ENCODE measurements around the gene BATF.
"Not testable (repeated sequence)": the region's sequence is repeated elsewhere in the genome, so short reads cannot be mapped to it uniquely, and the experiment has no call there.

Gene BATF

DNA sequence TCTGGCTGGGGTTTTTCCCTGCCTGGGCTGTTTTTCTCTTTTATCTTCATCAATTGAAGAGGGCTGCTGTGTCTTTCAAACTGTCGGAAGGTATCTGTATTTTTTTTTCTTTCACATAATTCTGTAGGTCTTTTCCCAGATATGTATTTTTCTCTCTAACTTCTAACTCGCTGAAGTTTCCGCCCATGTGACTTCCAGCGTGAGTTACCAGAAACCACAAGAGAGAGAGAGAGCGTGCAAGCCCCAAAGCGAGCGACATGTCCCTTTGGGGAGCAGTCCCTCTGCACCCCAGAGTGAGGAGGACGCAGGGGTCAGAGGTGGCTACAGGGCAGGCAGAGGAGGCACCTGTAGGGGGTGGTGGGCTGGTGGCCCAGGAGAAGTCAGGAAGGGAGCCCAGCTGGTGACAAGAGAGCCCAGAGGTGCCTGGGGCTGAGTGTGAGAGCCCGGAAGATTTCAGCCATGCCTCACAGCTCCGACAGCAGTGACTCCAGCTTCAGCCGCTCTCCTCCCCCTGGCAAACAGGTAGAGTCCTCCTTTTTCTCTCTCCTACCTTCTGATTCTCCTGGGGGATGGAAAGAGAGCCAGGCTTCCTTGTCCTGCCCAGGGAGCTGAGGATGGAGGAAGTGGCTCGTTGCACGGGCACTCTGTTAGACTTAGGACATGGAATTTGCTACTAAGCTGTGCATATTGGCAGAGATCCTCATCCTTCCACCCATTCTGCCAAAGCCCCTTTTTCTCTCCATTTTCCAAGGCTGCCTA, at the start of gene BATF:
Gene BATF (plus strand): TSS at position 246 of the 759 bp plus-strand sequence. CDS start 214 bp downstream, at position 460.
- peak; percentile 55 to 65 for DNase-seq (ENCODE audit: low read depth in 2 of 2)

DNA sequence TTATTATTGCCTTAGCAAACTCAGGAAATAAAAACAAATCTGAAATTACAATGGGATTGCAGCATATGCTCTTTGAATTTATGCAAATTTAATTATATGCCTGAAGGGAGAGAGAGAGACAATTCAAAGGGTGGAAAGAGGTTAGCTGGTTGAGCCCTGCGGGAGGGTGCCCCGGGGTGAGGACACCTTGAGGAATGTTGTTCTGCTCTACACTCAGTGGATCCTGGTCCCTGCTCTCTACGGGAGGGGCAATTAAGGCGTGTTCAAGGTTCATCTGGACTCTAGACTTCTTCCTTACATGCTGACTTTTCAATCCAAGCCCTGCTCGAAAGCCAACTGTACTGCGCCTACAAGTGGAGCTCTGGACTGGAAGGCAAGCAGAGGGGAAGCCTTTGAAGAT, 48.1 kb upstream of the BATF start:
- DNase-seq (ENCODE audit: low read depth in 2 of 2), result not testable (repeated sequence)

DNA sequence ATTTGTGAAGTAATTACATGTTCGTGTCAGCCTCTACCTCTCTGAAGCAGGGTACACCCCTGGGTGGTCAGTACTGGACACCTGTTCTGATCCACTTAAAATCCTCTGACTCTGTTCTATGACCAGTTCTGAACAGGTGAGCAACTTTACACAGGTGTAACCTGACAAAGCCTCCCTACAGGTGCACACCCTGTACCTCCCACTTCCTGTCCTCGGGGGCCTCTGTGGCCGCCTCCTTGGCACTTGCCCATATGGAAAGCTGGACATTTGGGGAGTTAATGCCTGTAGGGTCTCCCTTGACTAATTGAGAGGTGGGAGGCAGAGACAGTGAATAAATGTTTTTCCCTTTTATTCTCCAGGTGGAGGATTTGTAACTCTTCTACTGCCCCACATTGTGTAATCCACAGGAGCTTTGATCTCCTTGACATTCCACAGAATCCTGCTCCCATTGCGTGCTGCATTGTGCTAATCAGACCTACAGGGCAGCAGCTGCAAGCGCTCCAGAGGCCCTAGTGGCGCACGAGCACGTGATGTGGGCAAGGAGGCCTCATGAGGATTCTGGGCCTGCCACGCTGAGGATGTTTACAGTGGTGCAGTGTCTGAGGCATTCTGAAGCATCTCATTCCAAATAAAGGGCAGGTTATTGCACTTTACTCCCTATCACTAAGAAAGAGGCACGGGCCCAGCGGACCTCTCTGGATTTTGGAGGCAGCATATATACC, 45.8 kb upstream of the BATF start:
- no peak for DNase-seq (ENCODE audit: low read depth in 2 of 2)

GRCh38 chr14:75477881-75478280, 44.4 kb upstream of the BATF start:
- DNase-seq (ENCODE audit: low read depth in 2 of 2), result no peak

DNA sequence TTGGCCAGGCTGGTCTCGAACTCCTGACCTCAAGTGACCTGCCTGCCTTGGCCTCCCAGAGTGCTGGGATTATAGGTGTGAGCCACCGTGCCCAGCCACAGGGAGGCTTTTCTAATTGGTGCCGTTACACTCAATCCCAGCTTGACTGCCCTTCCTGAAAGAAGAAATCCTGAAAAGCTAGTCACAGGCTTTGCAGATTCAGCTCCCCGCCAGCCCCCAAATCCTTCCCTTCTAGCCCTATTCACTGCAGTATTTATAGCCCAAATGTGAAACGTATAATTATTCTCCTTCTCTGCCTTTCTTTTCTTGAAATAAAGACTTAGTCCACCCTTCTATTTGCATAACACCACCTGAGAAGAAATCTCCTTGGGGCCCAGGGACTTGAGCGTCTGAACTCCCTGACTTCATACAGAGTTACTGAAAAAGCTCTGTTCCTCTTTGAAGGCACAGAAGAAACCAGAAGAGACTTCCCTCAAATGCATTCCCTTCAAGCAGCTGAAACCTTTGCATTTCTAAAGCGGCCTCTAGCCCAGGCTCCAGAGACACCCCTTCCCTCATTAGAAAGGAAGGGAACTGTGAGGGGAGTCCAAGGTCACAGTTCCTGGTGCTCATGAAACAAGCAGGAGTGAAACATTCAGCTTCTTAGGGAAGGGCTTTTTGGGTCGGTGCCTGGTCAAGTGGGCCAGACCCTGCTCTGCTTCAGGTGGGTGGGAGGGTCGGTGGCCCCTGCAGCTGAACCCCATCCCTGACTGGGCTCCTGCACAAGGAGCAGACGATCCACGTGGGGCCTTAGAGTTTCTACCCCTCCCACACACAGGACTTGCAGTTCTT, 42.3 kb upstream of the BATF start:
- no peak for DNase-seq (ENCODE audit: low read depth in 2 of 2)

DNA sequence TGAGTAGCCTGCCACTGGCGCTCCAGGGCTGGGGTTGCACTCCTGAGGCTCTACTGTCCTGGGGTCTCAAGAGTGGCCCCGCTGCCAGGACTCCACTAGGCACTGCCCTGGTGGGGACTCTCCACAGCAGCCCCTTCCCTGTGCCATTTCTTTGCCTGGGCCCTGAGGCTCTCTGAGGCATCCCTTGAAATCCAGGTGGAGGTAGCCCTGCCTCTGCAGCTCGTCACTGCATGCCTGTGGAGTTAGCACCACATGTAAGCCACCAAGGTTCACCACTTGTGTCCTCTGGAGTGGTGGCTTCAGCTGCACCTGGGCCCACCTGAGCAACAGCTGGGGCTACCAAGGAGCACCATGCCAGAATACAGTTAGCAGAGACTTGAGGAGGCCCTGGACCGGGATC, 39.9 kb upstream of the BATF start:
- DNase-seq (ENCODE audit: low read depth in 2 of 2), result no peak

DNA sequence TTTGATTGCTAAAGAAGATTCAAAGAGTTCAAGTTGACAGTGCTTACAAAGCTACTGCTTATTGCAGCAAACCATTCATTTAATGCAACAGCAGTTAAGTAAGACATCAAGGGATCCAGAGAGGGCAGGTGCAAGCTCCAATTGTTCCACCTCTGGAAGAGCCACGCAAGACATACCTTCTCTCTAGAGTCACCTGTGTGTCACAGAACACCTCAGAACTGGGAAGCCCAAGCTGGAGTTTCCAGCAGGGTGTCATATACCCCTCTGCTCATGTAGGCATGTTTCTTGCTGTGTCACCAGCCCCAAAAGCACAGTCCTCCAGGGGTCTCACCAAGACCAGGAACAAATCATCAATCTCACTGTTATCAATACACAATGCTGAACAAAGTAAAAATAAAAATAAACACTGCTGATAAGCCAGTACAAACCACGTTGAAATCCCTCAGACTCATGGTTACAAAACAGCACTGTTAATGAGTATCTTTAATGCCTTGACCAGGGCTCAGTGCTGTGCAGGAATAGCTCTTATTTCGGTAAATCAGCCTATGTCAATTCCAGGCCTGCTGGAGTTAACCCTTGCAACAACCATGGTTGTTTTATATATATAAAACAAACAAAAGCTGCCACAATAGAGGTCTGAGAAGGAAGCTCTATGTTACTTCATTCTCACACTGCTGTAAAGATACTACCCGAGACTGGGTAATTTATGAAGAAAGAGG, 37.4 kb upstream of the BATF start:
- DNase-seq (ENCODE audit: low read depth in 2 of 2), result no peak

DNA sequence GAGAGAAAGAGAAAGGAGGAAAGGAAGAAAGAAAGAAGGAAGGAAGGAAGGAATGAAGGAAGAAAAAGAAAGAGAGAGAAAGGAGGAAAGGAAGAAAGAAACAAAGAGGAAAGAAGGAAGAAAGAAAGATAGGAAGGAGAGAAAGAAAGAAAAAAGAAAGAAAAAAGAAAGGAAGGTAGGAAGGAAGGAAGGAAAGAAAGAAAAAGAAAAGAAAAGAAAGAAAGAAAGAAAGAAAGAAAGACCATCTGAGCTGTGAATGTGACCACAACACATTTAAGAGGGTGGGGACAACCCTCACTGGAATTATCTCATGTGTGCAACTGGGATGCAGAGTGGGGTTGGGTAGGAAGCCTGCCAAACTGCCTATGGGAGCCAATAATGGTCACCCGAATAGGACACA, 36.0 kb upstream of the BATF start:
- DNase-seq (ENCODE audit: low read depth in 2 of 2), result no peak

DNA sequence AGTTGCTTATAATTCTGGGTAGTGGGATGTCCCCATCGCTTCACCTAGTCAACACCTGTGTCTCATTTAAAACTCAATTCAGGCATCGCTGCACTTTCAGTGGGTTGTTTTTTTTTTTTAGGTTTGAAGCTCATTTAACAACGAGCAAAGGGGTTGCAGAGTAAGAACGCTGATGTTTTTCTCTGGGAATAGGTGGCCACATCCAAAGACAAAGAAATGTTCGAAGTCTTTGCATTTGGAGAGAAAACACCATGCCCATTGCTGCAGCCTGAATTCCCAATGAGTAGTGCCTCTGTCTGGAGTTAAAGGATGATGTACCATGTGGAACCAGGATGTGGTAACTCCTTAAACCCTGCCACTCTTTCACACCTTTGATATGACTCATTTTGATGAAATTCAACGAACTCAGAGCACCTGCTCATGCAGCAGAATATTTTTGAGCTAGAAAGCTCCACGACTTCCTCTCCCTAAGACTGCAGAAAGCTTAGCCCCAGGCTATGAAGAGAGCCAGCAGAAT, 35.1 kb upstream of the BATF start:
- no peak for DNase-seq (ENCODE audit: low read depth in 2 of 2)

DNA sequence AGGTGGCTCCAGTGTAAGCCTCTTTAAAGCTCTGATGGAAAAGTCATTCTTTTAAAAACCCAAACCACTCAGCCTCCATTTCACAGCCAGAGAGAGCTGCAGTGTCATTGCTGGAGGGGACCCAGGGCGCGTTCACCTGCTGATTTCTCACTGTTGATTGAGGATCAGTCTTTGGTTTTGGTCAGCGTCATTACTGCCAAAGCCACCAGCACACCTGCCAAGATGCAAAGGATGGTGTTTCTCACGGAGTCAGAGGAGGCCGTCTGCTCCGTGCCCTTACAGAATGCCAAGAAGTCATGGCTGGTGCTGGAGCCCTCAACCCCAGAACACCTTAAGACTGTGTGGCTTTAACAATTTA, 32.8 kb upstream of the BATF start:
- DNase-seq (ENCODE audit: low read depth in 2 of 2), result no peak

- DNase-seq (ENCODE audit: low read depth in 2 of 2), result no peak
These were observed 30.8 kb upstream of the BATF start for GRCh38 chr14:75491376-75491978.

- no peak for DNase-seq (ENCODE audit: low read depth in 2 of 2)
These were observed 29.3 kb upstream of the BATF start for GRCh38 chr14:75492832-75493591.

DNA sequence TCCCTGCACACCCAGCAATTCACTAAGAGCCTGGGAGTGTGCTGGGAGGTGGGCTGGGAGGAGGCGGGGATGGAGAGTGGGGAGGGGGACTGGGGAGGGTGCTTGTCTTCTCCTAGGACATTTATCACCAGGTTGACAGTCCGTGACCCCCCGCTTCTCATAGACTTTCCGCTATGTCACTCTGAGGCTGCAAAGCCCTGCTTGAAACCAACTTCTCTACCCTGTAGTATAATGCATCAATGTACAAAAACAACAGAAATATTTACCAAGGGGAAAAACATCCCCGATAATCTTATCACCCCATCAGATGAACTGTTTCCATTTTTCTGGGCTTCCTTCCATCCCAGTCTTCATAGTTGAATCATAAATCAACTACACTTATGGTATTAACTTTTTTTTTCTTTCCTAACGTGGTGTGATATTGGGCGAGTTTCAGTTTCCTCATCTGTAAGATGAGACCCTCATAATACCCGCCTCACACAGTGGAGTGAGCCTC, 28.6 kb upstream of the BATF start:
- no peak for DNase-seq (ENCODE audit: low read depth in 2 of 2)

DNA sequence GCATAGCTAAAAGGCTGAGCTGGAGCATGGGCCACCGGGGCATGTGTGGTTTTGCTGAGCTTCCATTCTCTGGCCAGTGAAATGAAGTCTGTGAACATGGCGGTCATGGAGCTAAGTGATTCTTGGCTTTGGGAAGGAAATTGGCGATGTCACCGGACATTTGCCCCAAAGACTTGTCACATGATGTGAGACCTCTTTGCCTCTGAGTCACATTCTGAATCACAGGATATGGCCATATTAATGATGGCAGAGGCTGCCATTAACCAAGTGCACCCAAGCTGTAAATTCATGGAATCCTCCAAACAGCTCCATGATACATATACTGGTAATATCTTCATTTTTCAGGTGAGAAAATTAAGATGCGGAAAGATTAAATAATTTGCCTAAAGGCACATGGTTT, 27.4 kb upstream of the BATF start:
- DNase-seq (ENCODE audit: low read depth in 2 of 2), result no peak

DNA sequence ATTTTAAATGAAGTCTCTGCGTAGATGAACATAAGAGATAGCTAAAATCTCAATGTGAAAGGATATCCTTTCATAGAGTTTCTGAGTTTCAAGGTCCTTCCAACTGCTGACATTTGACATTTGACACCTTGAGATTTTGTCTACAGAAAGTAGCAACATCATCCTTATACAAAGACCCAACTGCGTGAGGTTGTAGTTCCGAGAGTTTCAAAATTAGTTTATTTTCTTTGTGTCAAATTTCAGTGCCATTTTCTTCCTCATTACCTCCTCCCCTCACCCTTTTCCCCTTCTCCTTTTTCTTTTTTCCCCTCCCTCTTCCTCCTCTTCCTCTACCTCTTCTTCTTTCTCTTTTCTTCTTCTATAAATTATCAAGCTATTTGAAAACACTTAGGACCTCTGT, 26.9 kb upstream of the BATF start:
- no peak for DNase-seq (ENCODE audit: low read depth in 2 of 2)

GRCh38 chr14:75495882-75496281, 26.4 kb upstream of the BATF start:
- no peak for DNase-seq (ENCODE audit: low read depth in 2 of 2)

- no peak for DNase-seq (ENCODE audit: low read depth in 2 of 2)
These were observed 25.5 kb upstream of the BATF start for GRCh38 chr14:75496755-75497154.

GRCh38 chr14:75497191-75497590, 25.1 kb upstream of the BATF start:
- no peak for DNase-seq (ENCODE audit: low read depth in 2 of 2)

DNA sequence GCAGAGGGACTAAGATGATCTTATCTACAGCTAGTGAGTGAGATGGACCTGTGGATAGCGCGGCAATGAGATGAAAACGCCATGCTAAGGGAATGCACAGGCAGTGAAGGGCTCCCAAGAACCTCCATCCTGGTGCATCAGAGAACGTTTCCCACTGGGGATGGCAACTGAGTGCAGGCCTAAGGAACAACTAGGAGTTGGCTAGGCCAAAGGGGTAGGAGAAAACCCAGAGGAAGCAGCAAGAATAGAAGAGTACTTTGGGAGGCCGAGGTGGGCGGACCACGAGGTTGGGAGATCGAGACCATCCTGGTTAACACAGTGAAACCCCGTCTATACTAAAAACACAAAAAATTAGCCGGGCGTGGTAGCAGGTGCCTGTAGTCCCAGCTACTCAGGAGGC, 24.6 kb upstream of the BATF start:
- no peak for DNase-seq (ENCODE audit: low read depth in 2 of 2)
